Uterus (tissue), 2 donors: ENCODE results near the gene KCNK6.

Experiments used
- CTCF ChIP-seq, 4 experiments: fragments of 200-600 bp in 2 of 4; fragments of 450-650 bp in 2 of 4; sonication (generic) in 2 of 4; IDR thresholded peaks; one replicate each; pipeline ENCODE4 v1.5.1; 2016 to 2019; ENCODE audit warnings: antibody characterized with exemption in 4 of 4, mild to moderate bottlenecking in 2 of 4, moderate library complexity in 1 of 4
- POLR2A ChIP-seq, 2 donors: fragments of 450-650 bp; IDR thresholded peaks; one replicate each; pipeline ENCODE4 v1.6.1; 2016; ENCODE audit warnings: antibody characterized with exemption in 2 of 2, mild to moderate bottlenecking in 1 of 2, moderate library complexity in 1 of 2

GRCh38 chr19:38289955-38290354 is 29.7 kb upstream of the KCNK6 start:
- TF ChIP-seq CTCF (IDR thresholded peaks at IDR 0.05): no peak
- no peak for TF ChIP-seq POLR2A (IDR thresholded peaks at IDR 0.05)
